ENCODE data around the gene PCNA.

GRCh38 chr20:5119143-5119434, 669 bp downstream of the PCNA start:
- no peak for TF ChIP-seq C11orf30 (IDR thresholded peaks at IDR 0.05; ENCODE audit: low read depth)
- peak in 1 of 2 experiments; percentile 76; a peak in 1 of 4 replicates for TF ChIP-seq SRF (CRISPR knock-in tag; IDR thresholded peaks at IDR 0.05)
- TF ChIP-seq CC2D1A (IDR thresholded peaks at IDR 0.05), result no peak
- TF ChIP-seq MTF1 (CRISPR knock-in tag; IDR thresholded peaks at IDR 0.05; ENCODE audit: borderline replicate concordance), result no peak
- TF ChIP-seq KAT7 (CRISPR knock-in tag; IDR thresholded peaks at IDR 0.05; ENCODE audit: borderline replicate concordance), result no peak; the same call in 1 of the 2 replicates
- TF ChIP-seq TBP (optimal IDR thresholded peaks at IDR 0.05; ENCODE audit: low read depth, low read length), result no peak
- TF ChIP-seq DNMT1 (IDR thresholded peaks at IDR 0.05), result no peak
- no peak for TF ChIP-seq EZH2 (IDR thresholded peaks at IDR 0.05; ENCODE audit: borderline replicate concordance, low read depth, low read length)
- TF ChIP-seq ZBTB8A (IDR thresholded peaks at IDR 0.05; ENCODE audit: partially characterized antibody), result no peak
- TF ChIP-seq, protein P1, sequence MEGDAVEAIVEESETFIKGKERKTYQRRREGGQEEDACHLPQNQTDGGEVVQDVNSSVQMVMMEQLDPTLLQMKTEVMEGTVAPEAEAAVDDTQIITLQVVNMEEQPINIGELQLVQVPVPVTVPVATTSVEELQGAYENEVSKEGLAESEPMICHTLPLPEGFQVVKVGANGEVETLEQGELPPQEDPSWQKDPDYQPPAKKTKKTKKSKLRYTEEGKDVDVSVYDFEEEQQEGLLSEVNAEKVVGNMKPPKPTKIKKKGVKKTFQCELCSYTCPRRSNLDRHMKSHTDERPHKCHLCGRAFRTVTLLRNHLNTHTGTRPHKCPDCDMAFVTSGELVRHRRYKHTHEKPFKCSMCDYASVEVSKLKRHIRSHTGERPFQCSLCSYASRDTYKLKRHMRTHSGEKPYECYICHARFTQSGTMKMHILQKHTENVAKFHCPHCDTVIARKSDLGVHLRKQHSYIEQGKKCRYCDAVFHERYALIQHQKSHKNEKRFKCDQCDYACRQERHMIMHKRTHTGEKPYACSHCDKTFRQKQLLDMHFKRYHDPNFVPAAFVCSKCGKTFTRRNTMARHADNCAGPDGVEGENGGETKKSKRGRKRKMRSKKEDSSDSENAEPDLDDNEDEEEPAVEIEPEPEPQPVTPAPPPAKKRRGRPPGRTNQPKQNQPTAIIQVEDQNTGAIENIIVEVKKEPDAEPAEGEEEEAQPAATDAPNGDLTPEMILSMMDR (IDR thresholded peaks at IDR 0.05 in 2 of 3, conservative IDR thresholded peaks at IDR 0.05 in 1 of 3; ENCODE audit: insufficient read depth in 2 of 3, low read depth in 1 of 3, low read length in 3 of 3), result no peak
- TF ChIP-seq EGR1 (conservative IDR thresholded peaks at IDR 0.05), result no peak
- no peak for TF ChIP-seq TRIM28 (IDR thresholded peaks at IDR 0.05)
- TF ChIP-seq ZNF143 (CRISPR knock-in tag; IDR thresholded peaks at IDR 0.05), result no peak
- TF ChIP-seq GTF2F1 (IDR thresholded peaks at IDR 0.05; ENCODE audit: low read depth, low read length), result no peak

All from K562 (cell line).